ENCODE data around the gene ZP2.
"Not testable (repeated sequence)": the region's sequence is repeated elsewhere in the genome, so short reads cannot be mapped to it uniquely, and the experiment has no call there.

The ZP2 gene

GRCh38 chr16:21214086-21214485 is 2.7 kb upstream of the ZP2 start:
- DNase-seq (ENCODE audit: low spot score), result no peak

- no peak for DNase-seq (ENCODE audit: low spot score)
Observed at GRCh38 chr16:21208446-21209230, 2.7 kb downstream of the ZP2 start.

- no peak for DNase-seq (ENCODE audit: low spot score)
Observed at GRCh38 chr16:21206550-21206949, 4.8 kb downstream of the ZP2 start.

- no peak for DNase-seq (ENCODE audit: low spot score)
Observed at GRCh38 chr16:21205303-21205702, 6.1 kb downstream of the ZP2 start.

- DNase-seq (ENCODE audit: low spot score), result no peak
Observed at GRCh38 chr16:21203155-21203797, 8.1 kb downstream of the ZP2 start.

GRCh38 chr16:21199607-21200218 is 11.7 kb downstream of the ZP2 start:
- DNase-seq (ENCODE audit: low spot score), result no peak

- no peak for DNase-seq (ENCODE audit: low spot score)
Observed at GRCh38 chr16:21197621-21198020, 13.8 kb downstream of the ZP2 start.

- no peak for DNase-seq (ENCODE audit: low spot score)
Observed at GRCh38 chr16:21197112-21197511, 14.3 kb downstream of the ZP2 start.

GRCh38 chr16:21195330-21195729 is 16.0 kb downstream of the ZP2 start:
- DNase-seq (ENCODE audit: low spot score), result not testable (repeated sequence)

- no peak for DNase-seq (ENCODE audit: low spot score)
Observed at GRCh38 chr16:21194771-21195301, 16.5 kb downstream of the ZP2 start.

GRCh38 chr16:21192991-21193390 is 18.4 kb downstream of the ZP2 start:
- no peak for DNase-seq (ENCODE audit: low spot score)

GRCh38 chr16:21190599-21190998 is 20.8 kb downstream of the ZP2 start:
- DNase-seq (ENCODE audit: low spot score), result no peak

GRCh38 chr16:21190013-21190412 is 21.4 kb downstream of the ZP2 start:
- DNase-seq (ENCODE audit: low spot score), result no peak

- DNase-seq (ENCODE audit: low spot score), result no peak
Observed at GRCh38 chr16:21189311-21189710, 22.1 kb downstream of the ZP2 start.

- no peak for DNase-seq (ENCODE audit: low spot score)
Observed at GRCh38 chr16:21186326-21186691, 25.1 kb downstream of the ZP2 start.

GRCh38 chr16:21185659-21186325 is 25.6 kb downstream of the ZP2 start:
- no peak for DNase-seq (ENCODE audit: low spot score)

- DNase-seq (ENCODE audit: low spot score), result no peak
Observed at GRCh38 chr16:21184834-21185233, 26.5 kb downstream of the ZP2 start.

GRCh38 chr16:21183995-21184394 is 27.4 kb downstream of the ZP2 start:
- DNase-seq (ENCODE audit: low spot score), result no peak

- DNase-seq (ENCODE audit: low spot score), result no peak
Observed at GRCh38 chr16:21179983-21180365, 31.4 kb downstream of the ZP2 start.

GRCh38 chr16:21179126-21179982 is 32.0 kb downstream of the ZP2 start:
- no peak for DNase-seq (ENCODE audit: low spot score)

- no peak for DNase-seq (ENCODE audit: low spot score)
Observed at GRCh38 chr16:21175397-21175796, 36.0 kb downstream of the ZP2 start.

GRCh38 chr16:21172650-21173049 is 38.7 kb downstream of the ZP2 start:
- DNase-seq (ENCODE audit: low spot score), result no peak

Data from CD4-positive, alpha-beta T cell treated with Interleukin-6 at 100 ng/mL for 8 hours (primary cell).